A549 (cell line): Measurements from ENCODE around the gene PNPLA2.

Source experiments
- CEBPB ChIP-seq, 2 experiments: fragments of >200 bp in 1 of 2; sonication (Bioruptor Twin) in 1 of 2; formaldehyde crosslinking in 1 of 2; IDR thresholded peaks; 2 replicates each; pipeline ENCODE4 v1.6.1; 2012 to 2016
- EHF ChIP-seq: fragments of 250-450 bp; sonication (Bioruptor Pico); IDR thresholded peaks from 2 replicates; pipeline ENCODE4 v1.5.0; 2020; ENCODE audit warnings: mild to moderate bottlenecking
- POLR2A ChIP-seq: IDR thresholded peaks from 2 replicates; pipeline ENCODE4 v1.6.1; 2012; ENCODE audit warnings: mild to moderate bottlenecking, low read length
- TF ChIP-seq, protein P1 (sequence below): fragments of >200 bp; sonication (Bioruptor Twin); formaldehyde crosslinking; IDR thresholded peaks from 3 replicates; pipeline ENCODE4 v1.5.1; 2016
- TF ChIP-seq, protein P2 (sequence below): fragments of 200-600 bp; sonication (generic); IDR thresholded peaks from 2 replicates; pipeline ENCODE4 v1.6.1; 2016; ENCODE audit warnings: antibody characterized with exemption, mild to moderate bottlenecking, moderate library complexity
- TF ChIP-seq, protein P3 (sequence below): IDR thresholded peaks from 2 replicates; pipeline ENCODE4 v1.6.1; 2012

DNA sequence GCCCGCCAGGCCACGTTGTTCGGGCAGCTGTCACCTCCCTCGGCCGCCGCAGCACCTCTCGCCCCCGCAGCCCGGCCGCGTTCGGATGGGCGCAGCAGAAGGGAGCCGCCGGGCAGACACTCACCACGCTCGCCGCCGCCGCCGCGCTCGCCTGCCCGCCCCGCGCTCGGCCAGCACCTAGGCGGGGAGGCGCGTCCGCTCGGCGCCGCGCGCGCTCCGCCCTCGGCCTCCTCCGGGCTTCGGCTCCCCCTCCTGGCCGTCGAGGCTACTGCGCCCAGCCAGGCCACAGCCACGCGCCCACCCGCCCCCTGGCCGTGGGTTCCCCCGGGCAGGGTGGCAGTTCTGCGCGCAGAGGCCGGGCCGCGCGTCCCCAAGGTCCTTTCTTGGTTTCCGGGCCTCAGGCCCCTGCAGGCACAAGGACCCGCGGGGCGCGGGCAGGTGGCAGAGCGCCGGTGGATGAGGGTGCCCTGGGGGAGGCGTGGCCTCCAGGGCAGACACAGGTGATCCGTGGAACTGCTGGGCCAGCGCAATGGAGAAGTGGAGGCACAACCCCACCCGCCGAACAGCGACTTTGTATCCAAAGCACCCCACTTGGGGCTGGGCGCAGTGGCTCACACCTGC is 20.5 kb upstream of the PNPLA2 start, which contains the start of gene SLC25A22:
- TF ChIP-seq CEBPB (IDR thresholded peaks at IDR 0.05) (no peak), POLR2A (peak; percentile 67), EHF (CRISPR knock-in tag) (no peak)
- TF ChIP-seq, protein P1, sequence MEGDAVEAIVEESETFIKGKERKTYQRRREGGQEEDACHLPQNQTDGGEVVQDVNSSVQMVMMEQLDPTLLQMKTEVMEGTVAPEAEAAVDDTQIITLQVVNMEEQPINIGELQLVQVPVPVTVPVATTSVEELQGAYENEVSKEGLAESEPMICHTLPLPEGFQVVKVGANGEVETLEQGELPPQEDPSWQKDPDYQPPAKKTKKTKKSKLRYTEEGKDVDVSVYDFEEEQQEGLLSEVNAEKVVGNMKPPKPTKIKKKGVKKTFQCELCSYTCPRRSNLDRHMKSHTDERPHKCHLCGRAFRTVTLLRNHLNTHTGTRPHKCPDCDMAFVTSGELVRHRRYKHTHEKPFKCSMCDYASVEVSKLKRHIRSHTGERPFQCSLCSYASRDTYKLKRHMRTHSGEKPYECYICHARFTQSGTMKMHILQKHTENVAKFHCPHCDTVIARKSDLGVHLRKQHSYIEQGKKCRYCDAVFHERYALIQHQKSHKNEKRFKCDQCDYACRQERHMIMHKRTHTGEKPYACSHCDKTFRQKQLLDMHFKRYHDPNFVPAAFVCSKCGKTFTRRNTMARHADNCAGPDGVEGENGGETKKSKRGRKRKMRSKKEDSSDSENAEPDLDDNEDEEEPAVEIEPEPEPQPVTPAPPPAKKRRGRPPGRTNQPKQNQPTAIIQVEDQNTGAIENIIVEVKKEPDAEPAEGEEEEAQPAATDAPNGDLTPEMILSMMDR, result peak; percentile 84
- TF ChIP-seq, protein P2, sequence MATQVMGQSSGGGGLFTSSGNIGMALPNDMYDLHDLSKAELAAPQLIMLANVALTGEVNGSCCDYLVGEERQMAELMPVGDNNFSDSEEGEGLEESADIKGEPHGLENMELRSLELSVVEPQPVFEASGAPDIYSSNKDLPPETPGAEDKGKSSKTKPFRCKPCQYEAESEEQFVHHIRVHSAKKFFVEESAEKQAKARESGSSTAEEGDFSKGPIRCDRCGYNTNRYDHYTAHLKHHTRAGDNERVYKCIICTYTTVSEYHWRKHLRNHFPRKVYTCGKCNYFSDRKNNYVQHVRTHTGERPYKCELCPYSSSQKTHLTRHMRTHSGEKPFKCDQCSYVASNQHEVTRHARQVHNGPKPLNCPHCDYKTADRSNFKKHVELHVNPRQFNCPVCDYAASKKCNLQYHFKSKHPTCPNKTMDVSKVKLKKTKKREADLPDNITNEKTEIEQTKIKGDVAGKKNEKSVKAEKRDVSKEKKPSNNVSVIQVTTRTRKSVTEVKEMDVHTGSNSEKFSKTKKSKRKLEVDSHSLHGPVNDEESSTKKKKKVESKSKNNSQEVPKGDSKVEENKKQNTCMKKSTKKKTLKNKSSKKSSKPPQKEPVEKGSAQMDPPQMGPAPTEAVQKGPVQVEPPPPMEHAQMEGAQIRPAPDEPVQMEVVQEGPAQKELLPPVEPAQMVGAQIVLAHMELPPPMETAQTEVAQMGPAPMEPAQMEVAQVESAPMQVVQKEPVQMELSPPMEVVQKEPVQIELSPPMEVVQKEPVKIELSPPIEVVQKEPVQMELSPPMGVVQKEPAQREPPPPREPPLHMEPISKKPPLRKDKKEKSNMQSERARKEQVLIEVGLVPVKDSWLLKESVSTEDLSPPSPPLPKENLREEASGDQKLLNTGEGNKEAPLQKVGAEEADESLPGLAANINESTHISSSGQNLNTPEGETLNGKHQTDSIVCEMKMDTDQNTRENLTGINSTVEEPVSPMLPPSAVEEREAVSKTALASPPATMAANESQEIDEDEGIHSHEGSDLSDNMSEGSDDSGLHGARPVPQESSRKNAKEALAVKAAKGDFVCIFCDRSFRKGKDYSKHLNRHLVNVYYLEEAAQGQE, result no peak
- TF ChIP-seq, protein P3, sequence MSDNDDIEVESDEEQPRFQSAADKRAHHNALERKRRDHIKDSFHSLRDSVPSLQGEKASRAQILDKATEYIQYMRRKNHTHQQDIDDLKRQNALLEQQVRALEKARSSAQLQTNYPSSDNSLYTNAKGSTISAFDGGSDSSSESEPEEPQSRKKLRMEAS, result peak; percentile 55
